HepG2 (cell line): ENCODE measurements around the gene RPS19BP1. TPM values are rescaled to one million over a fixed set of nuclear protein-coding genes. Genes with fewer than 3 reads are reported as not detected.

Source experiments
- ASH2L ChIP-seq: fragments of 300-600, 200-600 bp; sonication (generic); IDR thresholded peaks from 2 replicates; pipeline ENCODE4 v1.7.0; 2017; ENCODE audit warnings: low read depth, mild to moderate bottlenecking, moderate library complexity, mixed read lengths, low read length; ENCODE audit not compliant: insufficient read length
- CHD2 ChIP-seq: IDR thresholded peaks from 2 replicates; pipeline ENCODE4 v1.6.1; 2011; ENCODE audit warnings: low read depth, low read length, improper control_type of control experiment
- MIXL1 ChIP-seq: IDR thresholded peaks from 2 replicates; pipeline ENCODE4 v1.6.1; 2016
- NCOA2 ChIP-seq: sonication (generic); formaldehyde crosslinking; IDR thresholded peaks from 2 replicates; pipeline ENCODE4 v1.8.0; 2022; ENCODE audit warnings: inconsistent platforms
- NFIC ChIP-seq: IDR thresholded peaks from 2 replicates; pipeline ENCODE4 v1.6.1; 2012; ENCODE audit warnings: mild to moderate bottlenecking, low read length, inconsistent platforms
- PAWR ChIP-seq: sonication (generic); formaldehyde crosslinking; IDR thresholded peaks from 2 replicates; pipeline ENCODE4 v1.4.0; 2020; ENCODE audit warnings: missing genetic modification reagents, mild to moderate bottlenecking, borderline replicate concordance
- RXRB ChIP-seq: IDR thresholded peaks from 2 replicates; pipeline ENCODE4 v1.6.1; 2016; ENCODE audit warnings: borderline replicate concordance, missing genetic modification reagents, missing compliant biosample characterization
- SETDB1 ChIP-seq: sonication (generic); formaldehyde crosslinking; IDR thresholded peaks from 2 replicates; pipeline ENCODE4 v1.5.1; 2020; ENCODE audit warnings: missing genetic modification reagents, mild to moderate bottlenecking, borderline replicate concordance
- SRSF1 ChIP-seq: fragments of 200-400 bp; formaldehyde crosslinking; optimal IDR thresholded peaks from 2 replicates; pipeline ENCODE3; 2017; ENCODE audit warnings: mild to moderate bottlenecking, low read depth, low read length, moderate library complexity
- TMF1 ChIP-seq: sonication (generic); formaldehyde crosslinking; IDR thresholded peaks from 2 replicates; pipeline ENCODE4 v1.8.1; 2022; ENCODE audit warnings: low read depth, missing genetic modification reagents
- ZFP36L1 ChIP-seq: sonication (generic); formaldehyde crosslinking; IDR thresholded peaks from 2 replicates; pipeline ENCODE4 v1.8.0; 2022; ENCODE audit warnings: mild to moderate bottlenecking, missing genetic modification reagents, moderate library complexity
- ZNF263 ChIP-seq: sonication (generic); formaldehyde crosslinking; IDR thresholded peaks from 2 replicates; pipeline ENCODE4 v1.4.0; 2020; ENCODE audit warnings: missing genetic modification reagents
- ZNF274 ChIP-seq: sonication (generic); formaldehyde crosslinking; IDR thresholded peaks from 2 replicates; pipeline ENCODE4 v1.5.1; 2020; ENCODE audit warnings: mild to moderate bottlenecking, missing genetic modification reagents
- ZNF317 ChIP-seq: sonication (generic); formaldehyde crosslinking; IDR thresholded peaks from 2 replicates; pipeline ENCODE4 v1.5.0; 2020; ENCODE audit warnings: mild to moderate bottlenecking, missing genetic modification reagents
- ZNF329 ChIP-seq: sonication (generic); formaldehyde crosslinking; IDR thresholded peaks from 2 replicates; pipeline ENCODE4 v1.9.0; 2021; ENCODE audit warnings: low read depth, mild to moderate bottlenecking, missing genetic modification reagents
- ZNF382 ChIP-seq: sonication (generic); formaldehyde crosslinking; IDR thresholded peaks from 2 replicates; pipeline ENCODE4 v1.5.0; 2020; ENCODE audit warnings: missing genetic modification reagents, mild to moderate bottlenecking, borderline replicate concordance
- ZNF543 ChIP-seq: sonication (generic); formaldehyde crosslinking; IDR thresholded peaks from 2 replicates; pipeline ENCODE4 v1.4.0; 2020; ENCODE audit warnings: mild to moderate bottlenecking, missing genetic modification reagents
- ZNF605 ChIP-seq: sonication (generic); formaldehyde crosslinking; IDR thresholded peaks from 2 replicates; pipeline ENCODE4 v1.8.0; 2022; ENCODE audit warnings: mild to moderate bottlenecking, missing genetic modification reagents
- ZNF737 ChIP-seq: sonication (generic); formaldehyde crosslinking; IDR thresholded peaks from 2 replicates; pipeline ENCODE4 v1.5.0; 2020; ENCODE audit warnings: missing genetic modification reagents, mild to moderate bottlenecking, borderline replicate concordance
- polyA plus RNA-seq, 8 experiments: library from polyadenylated mRNA; depleted of rRNA in 3 of 8; stranded (reverse) in 7 of 8; unstranded in 1 of 8; fragments of >200 nt; fragmentation: Illumina TruSeq in 4 of 8; extraction: Trizol in 4 of 8; gene quantifications; 2 replicates each; pipeline versions ENCODE4 v1.2.1 to v1.2.3, GENCODE V29; 2011 to 2016; ENCODE audit warnings: low read depth in 4 of 8, missing spikeins in 1 of 8, mixed read lengths in 1 of 8; ENCODE audit not compliant: insufficient read depth in 1 of 8
- total RNA-seq, 5 experiments: library from RNA; depleted of rRNA; stranded (reverse); fragments of >200 nt; fragmentation: Illumina TruSeq; extraction: Trizol; gene quantifications; 2 replicates each; pipeline ENCODE4 v1.2.3, GENCODE V29; 2016; ENCODE audit warnings: low read depth in 1 of 5
- TF ChIP-seq, protein P1 (sequence below): sonication (generic); formaldehyde crosslinking; IDR thresholded peaks from 2 replicates; pipeline ENCODE4 v1.4.0; 2020; ENCODE audit warnings: mild to moderate bottlenecking, missing genetic modification reagents
- TF ChIP-seq, protein P2 (sequence below): sonication (generic); formaldehyde crosslinking; IDR thresholded peaks from 2 replicates; pipeline ENCODE4 v1.4.0; 2020; ENCODE audit warnings: missing genetic modification reagents
- TF ChIP-seq, protein P3 (sequence below): IDR thresholded peaks from 2 replicates; pipeline ENCODE4 v1.6.1; 2018; ENCODE audit warnings: missing genetic modification reagents, mild to moderate bottlenecking, missing compliant biosample characterization

RPS19BP1 gene
- total and polyA plus RNA-seq, 2 of the 13 experiments (the other 11 are each of a cell fraction or from before 2014, with no cell fraction given), result 44.3 to 81.3 TPM

DNA sequence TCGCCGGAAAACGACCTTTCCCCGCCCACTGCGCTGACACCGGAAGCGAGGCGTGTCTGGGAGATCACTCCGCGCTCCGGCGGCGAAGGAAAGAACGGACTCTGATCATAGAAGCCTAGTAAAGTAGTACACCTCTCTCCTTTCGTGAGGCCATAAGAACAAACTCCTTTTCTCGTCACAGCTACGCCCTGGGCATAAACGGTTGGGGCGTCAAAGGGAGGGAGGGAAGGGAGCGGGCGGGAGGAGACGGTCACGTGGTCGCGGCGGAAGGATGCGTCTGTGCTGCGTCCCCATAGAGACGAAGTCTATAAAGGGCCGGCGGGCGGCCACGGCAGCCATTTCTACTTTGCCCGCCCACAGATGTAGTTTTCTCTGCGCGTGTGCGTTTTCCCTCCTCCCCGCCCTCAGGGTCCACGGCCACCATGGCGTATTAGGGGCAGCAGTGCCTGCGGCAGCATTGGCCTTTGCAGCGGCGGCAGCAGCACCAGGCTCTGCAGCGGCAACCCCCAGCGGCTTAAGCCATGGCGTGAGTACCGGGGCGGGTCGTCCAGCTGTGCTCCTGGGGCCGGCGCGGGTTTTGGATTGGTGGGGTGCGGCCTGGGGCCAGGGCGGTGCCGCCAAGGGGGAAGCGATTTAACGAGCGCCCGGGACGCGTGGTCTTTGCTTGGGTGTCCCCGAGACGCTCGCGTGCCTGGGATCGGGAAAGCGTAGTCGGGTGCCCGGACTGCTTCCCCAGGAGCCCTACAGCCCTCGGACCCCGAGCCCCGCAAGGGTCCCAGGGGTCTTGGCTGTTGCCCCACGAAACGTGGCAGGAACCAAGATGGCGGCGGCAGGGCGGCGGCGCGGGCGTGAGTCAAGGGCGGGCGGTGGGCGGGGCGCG, 12.1 kb downstream of the RPS19BP1 start, which contains the start of gene ATF4 (continued):
- TF ChIP-seq ZNF737 (peak; percentile 96; the same call in 1 of the 2 replicates), ASH2L (peak; percentile 71), ZNF543 (CRISPR knock-in tag) (peak; percentile 74; the same call in 1 of the 2 replicates), TMF1 (CRISPR knock-in tag) (no peak), ZNF382 (no peak), NFIC (no peak), RXRB (CRISPR knock-in tag) (0 out of 2 replicates have a peak, but pooled peaks have one; percentile 60), NCOA2 (peak; percentile 61), ZNF329 (CRISPR knock-in tag) (no peak), MIXL1 (CRISPR knock-in tag) (no peak), ZNF274 (CRISPR knock-in tag) (peak; percentile 86), ZNF317 (CRISPR knock-in tag) (no peak), ZNF605 (CRISPR knock-in tag) (peak; percentile 65), ZFP36L1 (CRISPR knock-in tag) (peak; percentile 86; the same call in 1 of the 2 replicates), SRSF1 (no peak), ZNF263 (peak; percentile 44; the same call in 1 of the 2 replicates), PAWR (CRISPR knock-in tag) (peak; percentile 57; the same call in 1 of the 2 replicates), SETDB1 (no peak), CHD2 (no peak; the same call in 1 of the 2 replicates)
- TF ChIP-seq, protein P1, sequence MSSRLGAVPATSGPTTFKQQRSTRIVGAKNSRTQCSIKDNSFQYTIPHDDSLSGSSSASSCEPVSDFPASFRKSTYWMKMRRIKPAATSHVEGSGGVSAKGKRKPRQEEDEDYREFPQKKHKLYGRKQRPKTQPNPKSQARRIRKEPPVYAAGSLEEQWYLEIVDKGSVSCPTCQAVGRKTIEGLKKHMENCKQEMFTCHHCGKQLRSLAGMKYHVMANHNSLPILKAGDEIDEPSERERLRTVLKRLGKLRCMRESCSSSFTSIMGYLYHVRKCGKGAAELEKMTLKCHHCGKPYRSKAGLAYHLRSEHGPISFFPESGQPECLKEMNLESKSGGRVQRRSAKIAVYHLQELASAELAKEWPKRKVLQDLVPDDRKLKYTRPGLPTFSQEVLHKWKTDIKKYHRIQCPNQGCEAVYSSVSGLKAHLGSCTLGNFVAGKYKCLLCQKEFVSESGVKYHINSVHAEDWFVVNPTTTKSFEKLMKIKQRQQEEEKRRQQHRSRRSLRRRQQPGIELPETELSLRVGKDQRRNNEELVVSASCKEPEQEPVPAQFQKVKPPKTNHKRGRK (CRISPR knock-in tag), result no peak
- TF ChIP-seq, protein P2, sequence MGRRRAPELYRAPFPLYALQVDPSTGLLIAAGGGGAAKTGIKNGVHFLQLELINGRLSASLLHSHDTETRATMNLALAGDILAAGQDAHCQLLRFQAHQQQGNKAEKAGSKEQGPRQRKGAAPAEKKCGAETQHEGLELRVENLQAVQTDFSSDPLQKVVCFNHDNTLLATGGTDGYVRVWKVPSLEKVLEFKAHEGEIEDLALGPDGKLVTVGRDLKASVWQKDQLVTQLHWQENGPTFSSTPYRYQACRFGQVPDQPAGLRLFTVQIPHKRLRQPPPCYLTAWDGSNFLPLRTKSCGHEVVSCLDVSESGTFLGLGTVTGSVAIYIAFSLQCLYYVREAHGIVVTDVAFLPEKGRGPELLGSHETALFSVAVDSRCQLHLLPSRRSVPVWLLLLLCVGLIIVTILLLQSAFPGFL (CRISPR knock-in tag), result peak; percentile 82; the same call in 1 of the 2 replicates
- TF ChIP-seq, protein P3, sequence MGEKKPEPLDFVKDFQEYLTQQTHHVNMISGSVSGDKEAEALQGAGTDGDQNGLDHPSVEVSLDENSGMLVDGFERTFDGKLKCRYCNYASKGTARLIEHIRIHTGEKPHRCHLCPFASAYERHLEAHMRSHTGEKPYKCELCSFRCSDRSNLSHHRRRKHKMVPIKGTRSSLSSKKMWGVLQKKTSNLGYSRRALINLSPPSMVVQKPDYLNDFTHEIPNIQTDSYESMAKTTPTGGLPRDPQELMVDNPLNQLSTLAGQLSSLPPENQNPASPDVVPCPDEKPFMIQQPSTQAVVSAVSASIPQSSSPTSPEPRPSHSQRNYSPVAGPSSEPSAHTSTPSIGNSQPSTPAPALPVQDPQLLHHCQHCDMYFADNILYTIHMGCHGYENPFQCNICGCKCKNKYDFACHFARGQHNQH (CRISPR knock-in tag), result peak; percentile 81
